H1 (cell line): ENCODE measurements around the gene MRPL47. TPM values are rescaled to one million over a fixed set of nuclear protein-coding genes. Genes with fewer than 3 reads are reported as not detected.

ENCODE experiments used
- CTCF ChIA-PET: fragments of 300-600 bp; sonication (Branson Sonifier 250); formaldehyde crosslinking; loops from one replicate; lab custom pipeline; 2021; ENCODE audit not compliant: partially characterized antibody; lab: Charles Lee
- POLR2A ChIA-PET: fragments of 300-600 bp; sonication (Branson Sonifier 250); formaldehyde crosslinking; loops from one replicate; lab custom pipeline; 2021; ENCODE audit warnings: inconsistent platforms; ENCODE audit not compliant: partially characterized antibody; lab: Charles Lee
- DNase-seq, 2 experiments: peaks; one replicate each; pipeline versions ENCODE4 v3.0.0 to v3.0.0-alpha.2; 2010 to 2022; ENCODE audit warnings: low spot score in 2 of 2, low read depth in 1 of 2, mixed read lengths in 1 of 2
- FAIRE-seq: peaks from 2 replicates; lab custom pipeline; 2011; peaks lifted over from hg19 to GRCh38; lab: Jason Lieb, UNC
- H2AFZ ChIP-seq: 2 replicates; pipeline ENCODE4 v1.8.1; 2012; ENCODE audit warnings: low read length, inconsistent platforms
- H2AK5ac ChIP-seq: 2 replicates; pipeline ENCODE4 v1.6.1; 2013; ENCODE audit warnings: low read depth, low read length
- H2BK120ac ChIP-seq: replicated peaks from 2 replicates; pipeline ENCODE3; 2013; ENCODE audit warnings: low read depth, low read length, inconsistent platforms
- H2BK12ac ChIP-seq: 2 replicates; pipeline ENCODE4 v1.6.1; 2013; ENCODE audit warnings: low read depth, low read length
- H2BK15ac ChIP-seq: 2 replicates; pipeline ENCODE4 v1.6.1; 2013; ENCODE audit warnings: low read length
- H2BK20ac ChIP-seq: 2 replicates; pipeline ENCODE4 v1.6.1; 2013; ENCODE audit warnings: low read length
- H2BK5ac ChIP-seq: 2 replicates; pipeline ENCODE4 v1.6.1; 2013; ENCODE audit warnings: low read depth, low read length
- H3K14ac ChIP-seq: 2 replicates; pipeline ENCODE4 v1.6.1; 2013; ENCODE audit warnings: inconsistent platforms; ENCODE audit not compliant: insufficient read length
- H3K18ac ChIP-seq: 2 replicates; pipeline ENCODE4 v1.6.1; 2013; ENCODE audit warnings: low read length; ENCODE audit errors: extremely low read depth
- H3K23ac ChIP-seq: 2 replicates; pipeline ENCODE4 v1.6.1; 2013; ENCODE audit warnings: inconsistent platforms; ENCODE audit not compliant: insufficient read length
- H3K23me2 ChIP-seq: 2 replicates; pipeline ENCODE4 v1.6.1; 2013; ENCODE audit warnings: low read depth, low read length
- H3K27ac ChIP-seq: 2 replicates; pipeline ENCODE4 v1.6.1; 2011; ENCODE audit warnings: low read depth, low read length, inconsistent platforms
- H3K27me3 ChIP-seq, 4 experiments: replicated peaks in 1 of 4; 1 replicate in 1 of 4; 2 replicates in 3 of 4; pipeline versions ENCODE4 v1.6.1 to v1.8.1; 2011 to 2013; ENCODE audit warnings: low read length in 3 of 4, mild to moderate bottlenecking in 3 of 4, inconsistent platforms in 2 of 4, mixed read lengths in 2 of 4, moderate library complexity in 1 of 4; ENCODE audit not compliant: control insufficient read depth in 3 of 4, insufficient read depth in 3 of 4; ENCODE audit errors: extremely low read depth in 1 of 4
- H3K36me3 ChIP-seq, 4 experiments: 2 replicates each; pipeline versions ENCODE4 v1.6.1 to v1.8.1; 2011 to 2013; ENCODE audit warnings: mild to moderate bottlenecking in 4 of 4, low read length in 3 of 4, moderate library complexity in 2 of 4, control low read depth in 1 of 4, inconsistent platforms in 1 of 4; ENCODE audit not compliant: insufficient read depth in 4 of 4, control insufficient read depth in 2 of 4
- H3K4ac ChIP-seq: replicated peaks from 2 replicates; pipeline ENCODE3; 2013; ENCODE audit warnings: low read length, low read depth, mixed read lengths, inconsistent platforms; ENCODE audit not compliant: insufficient read length
- H3K4me1 ChIP-seq, 4 experiments: replicated peaks in 1 of 4; 1 replicate in 1 of 4; 2 replicates in 3 of 4; pipeline versions ENCODE4 v1.6.1 to v1.8.1; 2011 to 2013; ENCODE audit warnings: low read length in 3 of 4, inconsistent platforms in 2 of 4, mixed read lengths in 1 of 4; ENCODE audit not compliant: insufficient read depth in 4 of 4, control insufficient read depth in 3 of 4
- H3K4me2 ChIP-seq, 2 experiments: 2 replicates each; pipeline versions ENCODE4 v1.6.1 to v1.8.1; 2011 to 2013; ENCODE audit warnings: low read depth in 2 of 2, low read length in 2 of 2, control low read depth in 1 of 2, inconsistent platforms in 1 of 2, mild to moderate bottlenecking in 1 of 2; ENCODE audit not compliant: insufficient read depth in 1 of 2
- H3K4me3 ChIP-seq, 4 experiments: fragments of 200-600, 300-600 bp in 1 of 4; sonication (generic), shearing (Covaris generic), sonication (Bioruptor Twin) in 1 of 4; 2 replicates each; pipeline versions ENCODE4 v1.5.1 to v1.8.1; 2011 to 2016; ENCODE audit warnings: low read length in 4 of 4, low read depth in 3 of 4, control low read depth in 2 of 4, inconsistent platforms in 2 of 4, mild to moderate bottlenecking in 2 of 4, mixed read lengths in 1 of 4, moderate library complexity in 1 of 4; ENCODE audit not compliant: insufficient read depth in 2 of 4; ENCODE audit errors: extremely low read depth in 1 of 4
- H3K56ac ChIP-seq: replicated peaks from 2 replicates; pipeline ENCODE3; 2013; ENCODE audit warnings: low read depth, mild to moderate bottlenecking, mixed read lengths, low read length, inconsistent platforms; ENCODE audit not compliant: insufficient read length
- H3K79me1 ChIP-seq: 2 replicates; pipeline ENCODE4 v1.6.1; 2013; ENCODE audit warnings: low read depth, low read length, control low read depth
- H3K79me2 ChIP-seq, 2 experiments: 2 replicates each; pipeline versions ENCODE4 v1.6.1 to v1.8.1; 2012 to 2013; ENCODE audit warnings: low read length in 2 of 2, mild to moderate bottlenecking in 2 of 2, inconsistent platforms in 1 of 2; ENCODE audit not compliant: insufficient read depth in 2 of 2, control insufficient read depth in 1 of 2
- H3K9ac ChIP-seq, 4 experiments: replicated peaks in 1 of 4; 1 replicate in 1 of 4; 2 replicates in 3 of 4; pipeline versions ENCODE4 v1.6.1 to v1.8.1; 2011 to 2013; ENCODE audit warnings: low read depth in 3 of 4, low read length in 3 of 4, control low read depth in 2 of 4, mild to moderate bottlenecking in 2 of 4, moderate library complexity in 2 of 4, inconsistent platforms in 1 of 4; ENCODE audit errors: extremely low read depth in 1 of 4
- H3K9me3 ChIP-seq, 2 experiments: 2 replicates each; pipeline versions ENCODE4 v1.6.1 to v1.8.1; 2012 to 2013; ENCODE audit warnings: mild to moderate bottlenecking in 2 of 2, moderate library complexity in 2 of 2, control low read depth in 1 of 2, inconsistent platforms in 1 of 2, low read depth in 1 of 2, low read length in 1 of 2, mixed read lengths in 1 of 2; ENCODE audit not compliant: insufficient read depth in 2 of 2
- H4K20me1 ChIP-seq, 2 experiments: replicated peaks in 1 of 2; 2 replicates each; pipeline versions ENCODE3 to v1.8.1; 2011 to 2013; ENCODE audit warnings: inconsistent platforms in 2 of 2, low read length in 2 of 2, mild to moderate bottlenecking in 1 of 2; ENCODE audit not compliant: insufficient read depth in 2 of 2, control insufficient read depth in 1 of 2
- H4K5ac ChIP-seq: 2 replicates; pipeline ENCODE4 v1.6.1; 2013; ENCODE audit warnings: low read length, low read depth, mixed read lengths, inconsistent platforms; ENCODE audit not compliant: insufficient read length
- H4K8ac ChIP-seq: 2 replicates; pipeline ENCODE4 v1.8.0; 2013; ENCODE audit warnings: mild to moderate bottlenecking, moderate library complexity, low read length, inconsistent platforms; ENCODE audit not compliant: insufficient read depth; ENCODE audit errors: extremely low read depth
- H4K91ac ChIP-seq: replicated peaks from 2 replicates; pipeline ENCODE3; 2013; ENCODE audit warnings: low read length, mixed read lengths, inconsistent platforms; ENCODE audit not compliant: insufficient read length
- BACH1 ChIP-seq: IDR thresholded peaks from 2 replicates; pipeline ENCODE4 v1.6.1; 2012; ENCODE audit warnings: low read length, improper control_type of control experiment
- BRCA1 ChIP-seq: IDR thresholded peaks from 2 replicates; pipeline ENCODE4 v1.6.1; 2012; ENCODE audit warnings: low read depth, low read length, improper control_type of control experiment
- CTCF ChIP-seq, 3 experiments: IDR thresholded peaks; 1 replicate in 2 of 3; 2 replicates in 1 of 3; pipeline versions ENCODE4 v1.5.1 to v1.6.1; 2011; ENCODE audit warnings: low read length in 3 of 3, mild to moderate bottlenecking in 3 of 3, inconsistent platforms in 2 of 3, low read depth in 1 of 3, moderate library complexity in 1 of 3; ENCODE audit not compliant: insufficient read depth in 1 of 3; ENCODE audit errors: control extremely low read depth in 1 of 3
- HDAC2 ChIP-seq, 2 experiments: fragments of 300-600 bp in 1 of 2; sonication (generic) in 1 of 2; IDR thresholded peaks; 2 replicates each; pipeline ENCODE4 v1.6.1; 2011 to 2012; ENCODE audit warnings: low read depth in 2 of 2, low read length in 2 of 2, mild to moderate bottlenecking in 2 of 2, moderate library complexity in 2 of 2, borderline replicate concordance in 1 of 2, inconsistent platforms in 1 of 2
- HDAC6 ChIP-seq: IDR thresholded peaks from one replicate; pipeline ENCODE4 v1.7.1; 2012; ENCODE audit warnings: low read depth, mild to moderate bottlenecking, inconsistent platforms, low read length, moderate library complexity
- JUND ChIP-seq: IDR thresholded peaks from 2 replicates; pipeline ENCODE4 v1.6.1; 2011; ENCODE audit warnings: mild to moderate bottlenecking, improper control_type of control experiment, low read length
- POU5F1 ChIP-seq: IDR thresholded peaks from 2 replicates; pipeline ENCODE4 v1.6.1; 2011; ENCODE audit warnings: low read depth, mild to moderate bottlenecking, low read length, moderate library complexity
- SP2 ChIP-seq: IDR thresholded peaks from 2 replicates; pipeline ENCODE4 v1.6.1; 2012; ENCODE audit warnings: mild to moderate bottlenecking, low read length, inconsistent platforms
- WGBS, 2 experiments: shearing (Covaris generic) in 1 of 2; methylation state at CpG; one replicate each; pipeline versions ENCODE4 v1.1.6 to v1.1.7; 2013 to 2015; ENCODE audit warnings: low lambda C conversion rate in 2 of 2, mixed read lengths in 2 of 2, inconsistent platforms in 1 of 2, low coverage in 1 of 2, missing lambda C conversion rate in 1 of 2; ENCODE audit not compliant: insufficient replicate concordance in 2 of 2, insufficient coverage in 1 of 2, insufficient read length in 1 of 2; ENCODE audit errors: extremely low coverage in 1 of 2, missing lambda C conversion rate in 1 of 2; 5-methylcytosine and 5-hydroxymethylcytosine counted together
- polyA plus RNA-seq, 7 experiments: library from polyadenylated mRNA; depleted of rRNA in 3 of 7; stranded (reverse) in 5 of 7; unstranded in 2 of 7; fragments of >200 nt in 5 of 7; fragments of 200-250 nt in 2 of 7; gene quantifications; 1 replicate in 5 of 7; 2 replicates in 1 of 7; 4 replicates in 1 of 7; pipeline versions ENCODE4 v1.2.1 to v1.2.3, GENCODE V29; 2011 to 2013; ENCODE audit warnings: missing spikeins in 2 of 7, mixed read lengths in 2 of 7
- total RNA-seq: library from RNA; stranded (reverse); fragmentation: NEBNext Ultra II Directional; extraction: Animal tissue kit (Norgen Biotek cat#: 25700); gene quantifications from 2 replicates; pipeline ENCODE4 v1.2.1, GENCODE V29; 2021

MRPL47 gene
- total and polyA plus RNA-seq, 2 of the 8 experiments (the other 6 are each of a cell fraction or from before 2014, with no cell fraction given), result 26.1 to 76.6 TPM

- no peak for DNase-seq
- no peak overlapping the region for H3K23ac ChIP-seq
- H3K9me3 ChIP-seq, result no peaks in the 10 kb centered on the region
- H2AFZ ChIP-seq, result no peak overlapping the region
- no peak overlapping the region for H3K14ac ChIP-seq
- H3K27me3 ChIP-seq, result no peaks in the 10 kb centered on the region
- H3K4me3 ChIP-seq, result no peak overlapping the region
- WGBS, 2 experiments, result 100% methylated on average over 1 of the region's 1 CpG; no CpG with 5 or more reads in 1 of the 2 experiments
- no peak overlapping the region for H3K4me2 ChIP-seq
- H3K18ac ChIP-seq, result no peak overlapping the region
- no peaks in the 10 kb centered on the region for H4K20me1 ChIP-seq
- H3K79me2 ChIP-seq, result no peaks in the 10 kb centered on the region
- no peak for TF ChIP-seq HDAC6
- no peak for TF ChIP-seq BRCA1
- no peak for TF ChIP-seq HDAC2 (IDR thresholded peaks at IDR 0.05; ENCODE audit: borderline replicate concordance in 1 of 2, low read depth in 2 of 2, low read length in 2 of 2)
- TF ChIP-seq CTCF (IDR thresholded peaks at IDR 0.05; ENCODE audit: control extremely low read depth in 1 of 3, insufficient read depth in 1 of 3, low read depth in 1 of 3, low read length in 3 of 3), result no peak
- no peak for TF ChIP-seq BACH1
- TF ChIP-seq POU5F1, result no peak
- TF ChIP-seq SP2, result no peak
- no peak for TF ChIP-seq JUND
- H2AK5ac ChIP-seq, result no peak overlapping the region
- H3K36me3 ChIP-seq, result no peaks in the 10 kb centered on the region
- no peak overlapping the region for H4K91ac ChIP-seq
- H4K8ac ChIP-seq, result no peak overlapping the region
- no peaks in the 10 kb centered on the region for H3K4me1 ChIP-seq
- no peak overlapping the region for H3K56ac ChIP-seq
- no peak overlapping the region for H3K4ac ChIP-seq
- no peak overlapping the region for H2BK20ac ChIP-seq
- no peak overlapping the region for H4K5ac ChIP-seq
- H2BK5ac ChIP-seq, result no peak overlapping the region
- H2BK12ac ChIP-seq, result no peak overlapping the region
- no peaks in the 10 kb centered on the region for H3K79me1 ChIP-seq
- no peak overlapping the region for H2BK120ac ChIP-seq
- no peak overlapping the region for H3K9ac ChIP-seq
- FAIRE-seq, result no peak
- ChIA-PET POLR2A (no interaction called here), CTCF (interaction anchor here (0.5 kb wide), 1 partner anchor 37 kb away, joined by 3 read pairs; no protein-coding TSS in a partner anchor)
- no peak overlapping the region for H3K27ac ChIP-seq
- no peak overlapping the region for H2BK15ac ChIP-seq
- no peaks in the 10 kb centered on the region for H3K23me2 ChIP-seq
Observed at GRCh38 chr3:179541596-179541995, 62.8 kb downstream of the MRPL47 start.
